T47D (cell line): Measurements from ENCODE around the gene RAPH1.

ENCODE experiments used
- DNase-seq, 2 experiments: peaks; one replicate each; pipeline versions ENCODE4 v3.0.0 to v3.0.0-alpha.2; 2011 to 2012; ENCODE audit warnings: low read depth in 1 of 2, low spot score in 1 of 2
- JUND ChIP-seq: IDR thresholded peaks from 2 replicates; pipeline ENCODE4 v1.6.1; 2012; ENCODE audit warnings: low read depth
- in situ Hi-C: cut with HindIII; loops from 2 replicates; pipeline ENCODE4 v1.10.0; 2016; ENCODE audit warnings: low sequenced_read_pairs, low pct_unique_long_range_greater_than_20kb

RAPH1 gene

GRCh38 chr2:203535078-203535783, at the start of gene RAPH1:
Gene RAPH1 (minus strand): TSS chr2:203535301. CDS start chr2:203495353, 39,948 bp downstream.
- no peak for TF ChIP-seq JUND
- in situ Hi-C loops, result no loop called here
- DNase-seq, result peak; percentile 83 to 84

GRCh38 chr2:203584784-203585183, 49.7 kb upstream of the RAPH1 start:
- in situ Hi-C loops, result no loop called here
- peak in 1 of 2 experiments; percentile 24 for DNase-seq
- no peak for TF ChIP-seq JUND

- no peak for TF ChIP-seq JUND
- in situ Hi-C loops, result no loop called here
- DNase-seq, result no peak
Observed at GRCh38 chr2:203583701-203584100, 48.6 kb upstream of the RAPH1 start.

GRCh38 chr2:203583084-203583695, 48.1 kb upstream of the RAPH1 start:
- TF ChIP-seq JUND, result no peak
- in situ Hi-C loops, result no loop called here
- no peak for DNase-seq

GRCh38 chr2:203582468-203582867, 47.4 kb upstream of the RAPH1 start:
- peak in 1 of 2 experiments; percentile 25 for DNase-seq
- TF ChIP-seq JUND, result no peak

GRCh38 chr2:203580844-203581243, 45.7 kb upstream of the RAPH1 start:
- TF ChIP-seq JUND, result no peak
- DNase-seq, result no peak
- in situ Hi-C loops, result no loop called here

More at GRCh38 chr2:203582468-203582867, 47.4 kb upstream of the RAPH1 start:
- in situ Hi-C loops, result no loop called here

GRCh38 chr2:203579730-203580129, 44.6 kb upstream of the RAPH1 start:
- no peak for TF ChIP-seq JUND
- in situ Hi-C loops, result no loop called here
- DNase-seq, result no peak

- TF ChIP-seq JUND, result no peak
- DNase-seq, result peak; percentile 8 to 85
- in situ Hi-C loops, result no loop called here
Observed at GRCh38 chr2:203578759-203579643, 43.9 kb upstream of the RAPH1 start.

GRCh38 chr2:203574824-203575223, 39.7 kb upstream of the RAPH1 start:
- no peak for TF ChIP-seq JUND
- in situ Hi-C loops, result no loop called here

GRCh38 chr2:203572316-203572715, 37.2 kb upstream of the RAPH1 start:
- DNase-seq, result no peak
- in situ Hi-C loops, result no loop called here
- TF ChIP-seq JUND, result no peak

More at GRCh38 chr2:203574824-203575223, 39.7 kb upstream of the RAPH1 start:
- DNase-seq, result no peak

- in situ Hi-C loops, result no loop called here
- DNase-seq, result no peak
- no peak for TF ChIP-seq JUND
Observed at GRCh38 chr2:203569677-203570316, 34.7 kb upstream of the RAPH1 start.

GRCh38 chr2:203567691-203568090, 32.6 kb upstream of the RAPH1 start:
- no peak for DNase-seq
- no peak for TF ChIP-seq JUND
- in situ Hi-C loops, result no loop called here
